ENCODE data around the gene TRAF3IP1.

The TRAF3IP1 gene

DNA sequence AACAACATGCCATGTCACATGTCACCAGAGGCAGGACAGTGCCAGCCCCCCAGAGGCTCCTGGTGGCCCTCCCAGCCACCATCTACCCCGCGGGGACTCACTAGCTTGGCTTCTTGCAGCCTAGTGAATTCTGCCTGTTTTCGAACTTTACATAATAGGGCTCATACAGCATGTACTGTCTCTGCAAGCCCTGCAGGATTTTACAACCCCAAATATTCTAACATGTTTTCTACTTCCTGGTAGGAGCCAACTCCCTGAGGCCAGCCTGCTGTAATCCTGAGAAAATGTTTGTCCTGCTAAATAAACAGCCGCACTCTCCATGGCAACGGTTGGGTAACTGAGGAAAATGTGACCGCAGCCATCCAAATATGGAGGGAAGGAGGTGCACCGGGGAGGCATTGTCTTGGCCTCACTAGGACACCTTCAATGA lies 34.6 kb upstream of the TRAF3IP1 start:
- TF ChIP-seq CTCF (IDR thresholded peaks at IDR 0.05), result no peak
- Histone ChIP-seq H3K9ac (no peak overlapping the region), H2AFZ (no peak overlapping the region), H3K4me1 (no peaks in the 10 kb centered on the region), H3K79me2 (peaks cover 15% of the 10 kb centered on the region), H3K4me2 (ENCODE audit: low read length) (no peak overlapping the region), H3K36me3 (ENCODE audit: control insufficient read depth, insufficient read depth, low read length) (no peaks in the 10 kb centered on the region), H3K27ac (peak overlapping the region; percentile 68), H3K4me3 (ENCODE audit: low read depth, low read length) (no peak overlapping the region), H3K9me3 (ENCODE audit: control insufficient read depth, low read length) (no peaks in the 10 kb centered on the region), H3K27me3 (ENCODE audit: control insufficient read depth, insufficient read depth, low read length) (no peaks in the 10 kb centered on the region)

DNA sequence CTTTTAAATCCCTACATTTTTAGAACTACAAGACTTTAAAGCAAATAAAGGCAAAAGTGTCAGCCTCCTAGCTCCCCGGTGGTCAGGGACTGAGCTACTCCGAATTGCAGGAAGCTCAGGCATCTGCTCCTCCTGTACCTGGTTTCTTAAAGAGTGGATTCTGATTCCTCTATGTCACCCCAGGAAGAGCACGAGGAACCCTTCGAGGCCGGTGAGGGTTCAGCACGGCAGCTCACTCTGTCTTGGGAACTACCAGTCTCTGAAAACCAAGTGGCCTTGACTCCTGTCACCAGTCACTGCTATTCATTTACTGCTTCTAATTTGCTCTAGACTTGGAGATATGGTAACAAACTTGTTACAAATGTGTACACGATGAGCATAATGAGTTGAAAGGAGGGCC lies 34.2 kb upstream of the TRAF3IP1 start:
- Histone ChIP-seq H3K4me3 (ENCODE audit: low read depth, low read length) (no peak overlapping the region), H3K9ac (no peak overlapping the region), H3K27me3 (ENCODE audit: control insufficient read depth, insufficient read depth, low read length) (no peaks in the 10 kb centered on the region), H3K36me3 (ENCODE audit: control insufficient read depth, insufficient read depth, low read length) (no peaks in the 10 kb centered on the region), H3K27ac (peak overlapping the region; percentile 68), H3K9me3 (ENCODE audit: control insufficient read depth, low read length) (no peaks in the 10 kb centered on the region), H3K4me2 (ENCODE audit: low read length) (no peak overlapping the region), H3K79me2 (peaks cover 15% of the 10 kb centered on the region), H3K4me1 (no peaks in the 10 kb centered on the region), H2AFZ (no peak overlapping the region)
- no peak for TF ChIP-seq CTCF (IDR thresholded peaks at IDR 0.05)

DNA sequence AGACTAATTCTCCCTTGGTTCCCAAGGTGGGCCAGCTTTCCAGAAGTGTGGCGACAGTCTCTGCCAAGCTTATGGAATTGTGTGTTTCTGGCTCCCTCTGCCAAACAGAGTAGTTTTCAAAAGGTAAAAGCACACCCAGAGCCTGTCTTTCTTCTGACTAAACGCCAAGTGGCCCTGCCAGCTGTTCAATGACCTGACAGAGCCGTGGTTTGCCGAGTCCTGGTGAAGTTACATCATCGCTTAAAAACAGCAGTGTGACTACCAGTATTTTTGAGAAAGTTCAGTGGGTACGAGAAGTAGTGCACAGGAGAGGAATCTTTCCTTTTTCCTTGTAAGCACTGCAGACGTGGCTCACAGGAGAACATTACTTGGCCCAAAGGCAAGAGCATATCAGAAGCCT lies 33.8 kb upstream of the TRAF3IP1 start:
- H3K27ac ChIP-seq, result peak overlapping the region; percentile 68
- peak overlapping the region; percentile 28 for H3K4me3 ChIP-seq (ENCODE audit: low read depth, low read length)
- no peaks in the 10 kb centered on the region for H3K27me3 ChIP-seq (ENCODE audit: control insufficient read depth, insufficient read depth, low read length)
- no peaks in the 10 kb centered on the region for H3K9me3 ChIP-seq (ENCODE audit: control insufficient read depth, low read length)
- TF ChIP-seq CTCF (IDR thresholded peaks at IDR 0.05), result no peak
- H3K9ac ChIP-seq, result no peak overlapping the region
- H3K36me3 ChIP-seq (ENCODE audit: control insufficient read depth, insufficient read depth, low read length), result no peaks in the 10 kb centered on the region
- H3K79me2 ChIP-seq, result peaks cover 15% of the 10 kb centered on the region
- H3K4me2 ChIP-seq (ENCODE audit: low read length), result peak overlapping the region; percentile 47
- no peaks in the 10 kb centered on the region for H3K4me1 ChIP-seq
- H2AFZ ChIP-seq, result no peak overlapping the region

DNA sequence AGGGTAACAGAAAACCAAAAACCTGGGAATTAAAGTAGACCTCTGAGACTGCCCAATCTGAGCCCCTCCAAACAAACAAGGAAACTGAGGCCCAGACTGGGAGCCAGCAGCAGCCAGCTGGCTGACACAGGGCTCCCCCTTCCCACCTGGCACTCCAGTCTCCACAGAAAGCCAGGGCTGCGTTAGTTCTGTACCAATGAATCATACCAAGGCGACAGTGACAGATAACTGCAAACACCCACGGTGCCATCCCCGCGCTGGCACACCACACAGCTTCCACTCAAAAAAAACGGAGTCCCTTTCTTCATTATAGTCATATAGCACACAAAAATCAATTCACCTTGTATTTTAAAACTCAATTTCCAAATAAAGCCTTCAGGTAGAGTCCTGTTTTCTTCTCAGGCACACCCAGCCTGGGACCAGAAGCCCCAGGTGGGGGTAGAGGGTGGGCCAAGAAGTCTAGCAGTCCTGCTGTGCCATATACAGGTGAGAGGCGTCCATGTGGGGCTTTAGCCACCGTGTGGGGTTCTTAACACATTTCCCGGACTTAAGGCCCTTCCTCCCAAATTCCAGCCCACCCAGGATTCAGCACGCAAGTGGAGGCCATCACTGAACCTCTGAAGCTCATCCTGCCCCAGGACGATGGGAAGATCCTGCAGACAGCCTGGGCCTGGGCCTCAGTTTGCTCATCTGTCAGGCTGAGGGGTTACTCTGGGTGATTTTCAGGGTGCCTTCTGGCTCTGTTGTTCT lies 33.2 kb upstream of the TRAF3IP1 start:
- H3K27ac ChIP-seq, result peak overlapping the region; percentile 68
- no peak for TF ChIP-seq CTCF (IDR thresholded peaks at IDR 0.05)
- peak overlapping the region; percentile 88 for H3K4me3 ChIP-seq (ENCODE audit: low read depth, low read length)
- H3K4me1 ChIP-seq, result no peaks in the 10 kb centered on the region
- no peaks in the 10 kb centered on the region for H3K27me3 ChIP-seq (ENCODE audit: control insufficient read depth, insufficient read depth, low read length)
- peaks cover 15% of the 10 kb centered on the region for H3K79me2 ChIP-seq
- H3K4me2 ChIP-seq (ENCODE audit: low read length), result peak overlapping the region; percentile 47
- H2AFZ ChIP-seq, result no peak overlapping the region
- H3K36me3 ChIP-seq (ENCODE audit: control insufficient read depth, insufficient read depth, low read length), result no peaks in the 10 kb centered on the region
- H3K9me3 ChIP-seq (ENCODE audit: control insufficient read depth, low read length), result no peaks in the 10 kb centered on the region
- H3K9ac ChIP-seq, result no peak overlapping the region

All from parathyroid adenoma (tissue), 2 donors.